ENCODE results near the gene CARTPT. TPM values are rescaled to one million over a fixed set of nuclear protein-coding genes. Genes with fewer than 3 reads are reported as not detected.

Gene CARTPT
- total RNA-seq, 1 experiment from 2014 or later, result not detected

DNA sequence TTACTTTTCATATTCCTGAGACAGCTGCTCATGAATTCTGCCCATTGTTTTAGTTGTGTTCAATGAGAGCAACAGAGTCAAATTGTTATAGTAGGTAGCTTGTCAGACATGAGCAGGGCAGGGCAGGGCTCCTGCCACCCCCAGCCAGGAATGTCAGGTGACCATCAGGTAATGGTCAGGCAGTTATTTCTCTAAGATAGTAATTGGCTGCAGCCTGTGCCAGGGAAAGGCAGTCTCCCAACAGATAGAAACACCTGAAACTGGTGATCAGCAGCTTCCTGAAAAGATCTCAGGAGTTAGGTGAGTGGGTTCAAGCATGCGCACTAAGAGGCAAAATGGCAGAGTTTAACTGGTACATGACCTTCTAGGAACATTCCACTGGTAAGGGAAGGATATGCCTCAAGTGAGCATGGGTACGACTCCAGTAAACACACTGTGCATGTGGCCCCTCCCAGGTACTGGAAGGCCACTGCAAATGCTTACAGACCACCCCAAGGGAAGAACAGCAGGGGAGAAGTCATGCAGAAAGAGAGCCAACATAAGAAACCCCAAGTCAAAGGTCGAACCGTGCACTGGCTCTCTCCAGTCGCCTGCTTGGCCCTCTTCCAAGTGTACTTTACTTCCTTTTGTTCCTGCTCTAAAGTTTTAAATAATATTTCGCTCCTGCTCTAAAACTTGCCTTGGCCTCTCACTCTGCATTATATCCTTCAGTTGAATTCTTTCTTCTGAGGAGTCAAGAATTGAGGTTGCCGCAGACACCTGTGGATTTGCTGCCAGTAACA, 25.1 kb downstream of the CARTPT start:
- POLR2A ChIA-PET, result no interaction called here
- BruUV-seq (replicated peaks), result no TSS peak

More for the DNA sequence above, 25.1 kb downstream of the CARTPT start:
- H3K4me3 ChIP-seq (replicated peaks in 1 of 2; ENCODE audit: low read depth in 1 of 2, low read length in 2 of 2), result no peak overlapping the region
- CTCF ChIA-PET, result interaction anchor here (1.0 kb wide), 1 partner anchor 46 kb away, joined by 3 read pairs; no protein-coding TSS in a partner anchor
- ATAC-seq (no peak), DNase-seq (ENCODE audit: low read depth, low spot score) (no peak)
- no peak for TF ChIP-seq EZH2 (IDR thresholded peaks at IDR 0.05)
- TF ChIP-seq YY1 (IDR thresholded peaks at IDR 0.05; ENCODE audit: extremely low read depth, insufficient replicate concordance, low read depth, low read length), result no peak
- no peak for TF ChIP-seq TCF7L2 (IDR thresholded peaks at IDR 0.05; ENCODE audit: borderline replicate concordance, extremely low read depth, insufficient read depth, insufficient read length)
- TF ChIP-seq POLR2AphosphoS5 (IDR thresholded peaks at IDR 0.05; ENCODE audit: low read depth, low read length), result no peak
- no peak for TF ChIP-seq ZFX (IDR thresholded peaks at IDR 0.05)
- no peak for TF ChIP-seq SRF (IDR thresholded peaks at IDR 0.05; ENCODE audit: low read depth)
- no peak for TF ChIP-seq POLR2A (IDR thresholded peaks at IDR 0.05; ENCODE audit: borderline replicate concordance, extremely low read depth, insufficient read depth, insufficient read length)
- no peak for TF ChIP-seq JUND (IDR thresholded peaks at IDR 0.05)
- TF ChIP-seq CEBPB (IDR thresholded peaks at IDR 0.05; ENCODE audit: low read depth), result no peak
- TF ChIP-seq, protein P1, sequence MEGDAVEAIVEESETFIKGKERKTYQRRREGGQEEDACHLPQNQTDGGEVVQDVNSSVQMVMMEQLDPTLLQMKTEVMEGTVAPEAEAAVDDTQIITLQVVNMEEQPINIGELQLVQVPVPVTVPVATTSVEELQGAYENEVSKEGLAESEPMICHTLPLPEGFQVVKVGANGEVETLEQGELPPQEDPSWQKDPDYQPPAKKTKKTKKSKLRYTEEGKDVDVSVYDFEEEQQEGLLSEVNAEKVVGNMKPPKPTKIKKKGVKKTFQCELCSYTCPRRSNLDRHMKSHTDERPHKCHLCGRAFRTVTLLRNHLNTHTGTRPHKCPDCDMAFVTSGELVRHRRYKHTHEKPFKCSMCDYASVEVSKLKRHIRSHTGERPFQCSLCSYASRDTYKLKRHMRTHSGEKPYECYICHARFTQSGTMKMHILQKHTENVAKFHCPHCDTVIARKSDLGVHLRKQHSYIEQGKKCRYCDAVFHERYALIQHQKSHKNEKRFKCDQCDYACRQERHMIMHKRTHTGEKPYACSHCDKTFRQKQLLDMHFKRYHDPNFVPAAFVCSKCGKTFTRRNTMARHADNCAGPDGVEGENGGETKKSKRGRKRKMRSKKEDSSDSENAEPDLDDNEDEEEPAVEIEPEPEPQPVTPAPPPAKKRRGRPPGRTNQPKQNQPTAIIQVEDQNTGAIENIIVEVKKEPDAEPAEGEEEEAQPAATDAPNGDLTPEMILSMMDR (IDR thresholded peaks at IDR 0.05 in 2 of 3, conservative IDR thresholded peaks at IDR 0.05 in 1 of 3; ENCODE audit: borderline replicate concordance in 1 of 3, insufficient read depth in 1 of 3, low read depth in 2 of 3, low read length in 2 of 3), result no peak
- TF ChIP-seq, protein P2, sequence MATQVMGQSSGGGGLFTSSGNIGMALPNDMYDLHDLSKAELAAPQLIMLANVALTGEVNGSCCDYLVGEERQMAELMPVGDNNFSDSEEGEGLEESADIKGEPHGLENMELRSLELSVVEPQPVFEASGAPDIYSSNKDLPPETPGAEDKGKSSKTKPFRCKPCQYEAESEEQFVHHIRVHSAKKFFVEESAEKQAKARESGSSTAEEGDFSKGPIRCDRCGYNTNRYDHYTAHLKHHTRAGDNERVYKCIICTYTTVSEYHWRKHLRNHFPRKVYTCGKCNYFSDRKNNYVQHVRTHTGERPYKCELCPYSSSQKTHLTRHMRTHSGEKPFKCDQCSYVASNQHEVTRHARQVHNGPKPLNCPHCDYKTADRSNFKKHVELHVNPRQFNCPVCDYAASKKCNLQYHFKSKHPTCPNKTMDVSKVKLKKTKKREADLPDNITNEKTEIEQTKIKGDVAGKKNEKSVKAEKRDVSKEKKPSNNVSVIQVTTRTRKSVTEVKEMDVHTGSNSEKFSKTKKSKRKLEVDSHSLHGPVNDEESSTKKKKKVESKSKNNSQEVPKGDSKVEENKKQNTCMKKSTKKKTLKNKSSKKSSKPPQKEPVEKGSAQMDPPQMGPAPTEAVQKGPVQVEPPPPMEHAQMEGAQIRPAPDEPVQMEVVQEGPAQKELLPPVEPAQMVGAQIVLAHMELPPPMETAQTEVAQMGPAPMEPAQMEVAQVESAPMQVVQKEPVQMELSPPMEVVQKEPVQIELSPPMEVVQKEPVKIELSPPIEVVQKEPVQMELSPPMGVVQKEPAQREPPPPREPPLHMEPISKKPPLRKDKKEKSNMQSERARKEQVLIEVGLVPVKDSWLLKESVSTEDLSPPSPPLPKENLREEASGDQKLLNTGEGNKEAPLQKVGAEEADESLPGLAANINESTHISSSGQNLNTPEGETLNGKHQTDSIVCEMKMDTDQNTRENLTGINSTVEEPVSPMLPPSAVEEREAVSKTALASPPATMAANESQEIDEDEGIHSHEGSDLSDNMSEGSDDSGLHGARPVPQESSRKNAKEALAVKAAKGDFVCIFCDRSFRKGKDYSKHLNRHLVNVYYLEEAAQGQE (IDR thresholded peaks at IDR 0.05; ENCODE audit: low read depth), result no peak
- TF ChIP-seq, protein P3, sequence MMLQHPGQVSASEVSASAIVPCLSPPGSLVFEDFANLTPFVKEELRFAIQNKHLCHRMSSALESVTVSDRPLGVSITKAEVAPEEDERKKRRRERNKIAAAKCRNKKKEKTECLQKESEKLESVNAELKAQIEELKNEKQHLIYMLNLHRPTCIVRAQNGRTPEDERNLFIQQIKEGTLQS (IDR thresholded peaks at IDR 0.05), result no peak
- H3K4me1 ChIP-seq (ENCODE audit: control insufficient read depth in 1 of 2, insufficient read depth in 2 of 2, low read length in 2 of 2), result no peaks in the 10 kb centered on the region
- no peaks in the 10 kb centered on the region for H3K36me3 ChIP-seq (ENCODE audit: control insufficient read depth in 1 of 2, insufficient read depth in 2 of 2, low read length in 2 of 2)
- no peak overlapping the region for H3K27ac ChIP-seq (ENCODE audit: low read depth, low read length)
- no peaks in the 10 kb centered on the region for H4K20me1 ChIP-seq (ENCODE audit: insufficient read depth)
- H3K27me3 ChIP-seq (ENCODE audit: insufficient read depth, low read length), result no peaks in the 10 kb centered on the region
- H3K4me2 ChIP-seq (ENCODE audit: low read length), result no peak overlapping the region
- no peaks in the 10 kb centered on the region for H3K9me3 ChIP-seq (ENCODE audit: control insufficient read depth in 1 of 2, insufficient read depth in 1 of 2, low read depth in 1 of 2, low read length in 2 of 2)
- H2AFZ ChIP-seq (ENCODE audit: low read depth, low read length, poor library complexity, severe bottlenecking), result no peak overlapping the region
- H3K9me2 ChIP-seq (ENCODE audit: insufficient read depth), result no peaks in the 10 kb centered on the region
- RAD21 ChIA-PET (ENCODE audit: low non-redundant PET in 1 of 2, low total read pairs in 2 of 2, uncharacterized antibody in 2 of 2, unreplicated experiment in 2 of 2), result no interaction called here
- H3K9ac ChIP-seq (ENCODE audit: low read length), result no peak overlapping the region
- intact Hi-C loops (cut with micrococcal nuclease), result no loop called here
- no peaks in the 10 kb centered on the region for H3K79me2 ChIP-seq (ENCODE audit: insufficient read depth, low read length)

All from HCT116 (cell line).